Fibroblast of mammary gland (primary cell): ENCODE results near the gene PERP.

Source experiments
- DNase-seq: peaks from one replicate; pipeline ENCODE4 v3.0.0-alpha.2; 2010; ENCODE audit warnings: low read depth
- H3K4me3 ChIP-seq: 2 replicates; pipeline ENCODE4 v1.5.1; 2011; ENCODE audit warnings: low read depth, mild to moderate bottlenecking, low read length, moderate library complexity; ENCODE audit not compliant: control insufficient read depth
- CTCF ChIP-seq: conservative IDR thresholded peaks from 2 replicates; pipeline ENCODE4 v1.5.1; 2011; ENCODE audit warnings: low read depth, low read length, inconsistent platforms; ENCODE audit not compliant: control insufficient read depth, insufficient read depth

Gene PERP

DNA sequence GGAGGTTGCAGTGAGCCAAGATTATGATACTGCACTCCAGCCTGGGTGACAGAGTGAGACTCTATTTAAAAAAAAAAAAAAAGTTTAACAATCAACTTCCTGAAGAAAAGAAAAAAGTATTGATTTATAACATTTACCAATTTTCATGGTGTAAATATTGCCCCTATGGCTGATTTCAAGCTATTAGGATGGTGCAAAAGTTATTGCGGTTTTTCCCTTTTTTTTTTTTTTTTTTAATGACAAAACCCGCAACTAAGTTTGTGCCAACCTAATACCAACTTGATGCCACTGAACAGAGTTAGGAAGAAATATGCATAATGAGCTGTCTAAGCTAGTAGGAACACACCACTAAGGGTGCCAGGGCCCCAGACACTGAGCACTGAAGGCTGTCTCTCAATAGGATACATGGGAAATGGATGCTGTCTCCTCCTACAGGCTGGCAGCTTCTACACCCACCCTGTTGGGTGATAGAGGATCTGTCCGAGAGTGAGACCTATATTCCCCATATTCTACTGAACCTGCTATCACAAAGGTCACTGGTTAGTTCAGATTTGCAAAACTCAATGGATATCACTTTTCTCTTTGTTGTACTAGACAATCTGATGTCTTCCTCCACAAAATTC is 6.5 kb upstream of the PERP start:
- no peak for DNase-seq
- TF ChIP-seq CTCF: no peak
- H3K4me3 ChIP-seq: no peak overlapping the region

- no peak overlapping the region for H3K4me3 ChIP-seq
- DNase-seq: no peak
- TF ChIP-seq CTCF: no peak
Observed at GRCh38 chr6:138110229-138110628, 3.0 kb upstream of the PERP start.

GRCh38 chr6:138109042-138109997 is 2.1 kb upstream of the PERP start:
- no peak overlapping the region for H3K4me3 ChIP-seq
- TF ChIP-seq CTCF: peak; percentile 99
- DNase-seq: peak; percentile 74

GRCh38 chr6:138107752-138108592 is 753 bp upstream of the PERP start:
- TF ChIP-seq CTCF: no peak
- peak overlapping the region; percentile 70 for H3K4me3 ChIP-seq
- no peak for DNase-seq

DNA sequence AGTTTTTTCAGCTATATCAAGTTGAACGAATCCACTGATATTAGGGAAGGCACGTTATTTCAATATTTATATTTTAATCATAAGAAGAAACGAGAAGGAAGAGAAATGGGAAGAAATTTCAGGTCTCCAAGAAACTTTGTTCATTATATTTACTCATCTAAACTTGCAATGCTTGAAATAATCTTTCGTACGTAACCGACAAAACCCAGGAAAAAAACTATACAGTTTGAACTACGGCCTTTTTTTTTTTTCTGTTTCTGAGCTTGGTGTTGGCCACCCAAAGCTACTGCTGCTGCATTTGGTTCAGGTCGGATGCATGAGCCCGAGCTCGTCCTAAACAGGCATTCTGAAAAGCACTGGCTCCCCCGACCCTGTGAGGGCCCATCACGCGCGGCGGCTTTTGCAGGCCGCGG is 548 bp downstream of the PERP start:
- no peak for DNase-seq
- TF ChIP-seq CTCF: no peak

GRCh38 chr6:138105880-138106664 is 1.1 kb downstream of the PERP start:
- peak overlapping the region; percentile 70 for H3K4me3 ChIP-seq
- DNase-seq: no peak
- no peak for TF ChIP-seq CTCF

More for the DNA sequence above, 548 bp downstream of the PERP start:
- peak overlapping the region; percentile 70 for H3K4me3 ChIP-seq
